ENCODE data around the gene AIFM2. TPM values are rescaled to one million over a fixed set of nuclear protein-coding genes. Genes with fewer than 3 reads are reported as not detected.

Gene AIFM2
- total and polyA plus RNA-seq, 2 of the 13 experiments (the other 11 are each of a cell fraction or from before 2014, with no cell fraction given) = 20.3 to 29.5 TPM

DNA sequence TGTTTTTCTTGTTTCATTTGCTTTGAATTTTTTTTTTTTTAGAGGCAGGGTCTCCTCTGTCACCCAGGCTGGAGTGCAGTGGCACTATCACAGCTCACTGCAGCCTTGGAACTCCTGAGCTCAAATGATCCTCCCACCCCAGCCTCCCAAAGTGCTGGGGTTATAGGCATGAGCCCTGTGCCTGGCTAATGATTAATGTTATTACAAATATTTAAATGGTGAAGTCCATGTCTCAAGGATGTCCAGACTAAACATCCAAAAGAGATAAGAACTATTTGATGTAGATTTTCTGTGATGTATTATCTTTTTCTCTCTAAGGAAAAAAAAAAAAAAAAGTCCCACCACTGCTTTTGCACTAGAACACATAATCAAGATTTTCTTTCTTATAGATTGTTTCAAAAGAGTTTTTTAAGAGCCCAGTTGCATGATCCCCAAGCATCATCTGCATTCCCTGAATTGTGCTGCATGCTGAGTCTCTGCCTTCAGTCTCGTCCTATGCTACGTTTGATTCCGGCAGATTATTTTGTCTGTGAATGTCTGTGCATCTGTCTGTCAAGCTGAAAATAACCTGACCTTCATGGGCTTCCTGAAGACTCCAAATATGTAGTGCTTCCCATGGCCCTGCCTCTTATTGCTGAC, 46.5 kb downstream of the AIFM2 start (continued):
- TF ChIP-seq UBTF (CRISPR knock-in tag; IDR thresholded peaks at IDR 0.05) = no peak
- TF ChIP-seq RFX5 (IDR thresholded peaks at IDR 0.05; ENCODE audit: low read depth, low read length) = no peak
- TF ChIP-seq JUNB (CRISPR knock-in tag; IDR thresholded peaks at IDR 0.05; ENCODE audit: borderline replicate concordance) = no peak
- TF ChIP-seq, protein P1, sequence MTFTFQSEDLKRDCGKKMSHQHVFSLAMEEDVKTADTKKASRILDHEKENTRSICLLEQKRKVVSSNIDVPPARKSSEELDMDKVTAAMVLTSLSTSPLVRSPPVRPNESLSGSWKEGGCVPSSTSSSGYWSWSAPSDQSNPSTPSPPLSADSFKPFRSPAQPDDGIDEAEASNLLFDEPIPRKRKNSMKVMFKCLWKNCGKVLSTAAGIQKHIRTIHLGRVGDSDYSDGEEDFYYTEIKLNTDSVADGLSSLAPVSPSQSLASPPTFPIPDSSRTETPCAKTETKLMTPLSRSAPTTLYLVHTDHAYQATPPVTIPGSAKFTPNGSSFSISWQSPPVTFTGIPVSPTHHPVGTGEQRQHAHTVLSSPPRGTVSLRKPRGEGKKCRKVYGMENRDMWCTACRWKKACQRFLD (CRISPR knock-in tag; IDR thresholded peaks at IDR 0.05; ENCODE audit: borderline replicate concordance) = no peak
- no peak for TF ChIP-seq ZBTB33 (CRISPR knock-in tag; IDR thresholded peaks at IDR 0.05)
- peak; percentile 54; the same call in 1 of the 2 replicates for TF ChIP-seq TARDBP (CRISPR knock-in tag; IDR thresholded peaks at IDR 0.05)
- TF ChIP-seq, protein P2, sequence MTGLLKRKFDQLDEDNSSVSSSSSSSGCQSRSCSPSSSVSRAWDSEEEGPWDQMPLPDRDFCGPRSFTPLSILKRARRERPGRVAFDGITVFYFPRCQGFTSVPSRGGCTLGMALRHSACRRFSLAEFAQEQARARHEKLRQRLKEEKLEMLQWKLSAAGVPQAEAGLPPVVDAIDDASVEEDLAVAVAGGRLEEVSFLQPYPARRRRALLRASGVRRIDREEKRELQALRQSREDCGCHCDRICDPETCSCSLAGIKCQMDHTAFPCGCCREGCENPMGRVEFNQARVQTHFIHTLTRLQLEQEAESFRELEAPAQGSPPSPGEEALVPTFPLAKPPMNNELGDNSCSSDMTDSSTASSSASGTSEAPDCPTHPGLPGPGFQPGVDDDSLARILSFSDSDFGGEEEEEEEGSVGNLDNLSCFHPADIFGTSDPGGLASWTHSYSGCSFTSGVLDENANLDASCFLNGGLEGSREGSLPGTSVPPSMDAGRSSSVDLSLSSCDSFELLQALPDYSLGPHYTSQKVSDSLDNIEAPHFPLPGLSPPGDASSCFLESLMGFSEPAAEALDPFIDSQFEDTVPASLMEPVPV (CRISPR knock-in tag; IDR thresholded peaks at IDR 0.05) = no peak
- no peak for TF ChIP-seq CEBPG (CRISPR knock-in tag; IDR thresholded peaks at IDR 0.05)
- TF ChIP-seq ZNF224 (CRISPR knock-in tag; IDR thresholded peaks at IDR 0.05) = no peak
- TF ChIP-seq, protein P3, sequence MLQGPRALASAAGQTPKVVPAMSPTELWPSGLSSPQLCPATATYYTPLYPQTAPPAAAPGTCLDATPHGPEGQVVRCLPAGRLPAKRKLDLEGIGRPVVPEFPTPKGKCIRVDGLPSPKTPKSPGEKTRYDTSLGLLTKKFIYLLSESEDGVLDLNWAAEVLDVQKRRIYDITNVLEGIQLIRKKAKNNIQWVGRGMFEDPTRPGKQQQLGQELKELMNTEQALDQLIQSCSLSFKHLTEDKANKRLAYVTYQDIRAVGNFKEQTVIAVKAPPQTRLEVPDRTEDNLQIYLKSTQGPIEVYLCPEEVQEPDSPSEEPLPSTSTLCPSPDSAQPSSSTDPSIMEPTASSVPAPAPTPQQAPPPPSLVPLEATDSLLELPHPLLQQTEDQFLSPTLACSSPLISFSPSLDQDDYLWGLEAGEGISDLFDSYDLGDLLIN (CRISPR knock-in tag; IDR thresholded peaks at IDR 0.05; ENCODE audit: borderline replicate concordance) = no peak
- TF ChIP-seq, protein P4, sequence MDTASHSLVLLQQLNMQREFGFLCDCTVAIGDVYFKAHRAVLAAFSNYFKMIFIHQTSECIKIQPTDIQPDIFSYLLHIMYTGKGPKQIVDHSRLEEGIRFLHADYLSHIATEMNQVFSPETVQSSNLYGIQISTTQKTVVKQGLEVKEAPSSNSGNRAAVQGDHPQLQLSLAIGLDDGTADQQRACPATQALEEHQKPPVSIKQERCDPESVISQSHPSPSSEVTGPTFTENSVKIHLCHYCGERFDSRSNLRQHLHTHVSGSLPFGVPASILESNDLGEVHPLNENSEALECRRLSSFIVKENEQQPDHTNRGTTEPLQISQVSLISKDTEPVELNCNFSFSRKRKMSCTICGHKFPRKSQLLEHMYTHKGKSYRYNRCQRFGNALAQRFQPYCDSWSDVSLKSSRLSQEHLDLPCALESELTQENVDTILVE (CRISPR knock-in tag; IDR thresholded peaks at IDR 0.05) = peak; percentile 58; the same call in 1 of the 2 replicates
- peak; percentile 66; the same call in 1 of the 2 replicates for TF ChIP-seq RORA (CRISPR knock-in tag; IDR thresholded peaks at IDR 0.05)
- no peak for TF ChIP-seq ZSCAN30 (CRISPR knock-in tag; IDR thresholded peaks at IDR 0.05)
- no peak for TF ChIP-seq GTF3A (CRISPR knock-in tag; conservative IDR thresholded peaks at IDR 0.05)
- TF ChIP-seq ZSCAN9 (CRISPR knock-in tag; IDR thresholded peaks at IDR 0.05; ENCODE audit: borderline replicate concordance) = peak; percentile 67; the same call in 1 of the 2 replicates
- peak; percentile 55; the same call in 1 of the 2 replicates for TF ChIP-seq FOXK1 (CRISPR knock-in tag; IDR thresholded peaks at IDR 0.05; ENCODE audit: borderline replicate concordance, low read depth)
- TF ChIP-seq ZNF207 (IDR thresholded peaks at IDR 0.05; ENCODE audit: borderline replicate concordance) = no peak
- TF ChIP-seq SP140L (CRISPR knock-in tag; IDR thresholded peaks at IDR 0.05; ENCODE audit: borderline replicate concordance) = no peak
- no peak for TF ChIP-seq ZNF343 (CRISPR knock-in tag; IDR thresholded peaks at IDR 0.05)
- no peak for TF ChIP-seq ZNF761 (CRISPR knock-in tag; conservative IDR thresholded peaks at IDR 0.05)

Measured in HepG2 (cell line).